Pancreas (tissue), 10 donors: ENCODE measurements around the gene FAM3B. TPM values are rescaled to one million over a fixed set of nuclear protein-coding genes. Genes with fewer than 3 reads are reported as not detected.

ENCODE experiments used
- ATAC-seq, 4 donors: fragments of 200-7000 bp; cut with Tn5 transposase; one replicate each; pipeline versions ENCODE4 v1.8.0 to v1.9.1; 2020; ENCODE audit warnings: mild to moderate bottlenecking in 4 of 4, moderate library complexity in 4 of 4
- DNase-seq, 6 donors: peaks; one replicate each; pipeline ENCODE4 v3.0.0-alpha.2; 2020
- FAIRE-seq: peaks from 2 replicates; lab custom pipeline; 2012; peaks lifted over from hg19 to GRCh38; lab: Jason Lieb, UNC
- H3K27ac ChIP-seq, 4 donors: fragments of 200-600 bp; sonication (generic); 1 replicate in 3 of 4; 2 replicates in 1 of 4; pipeline versions ENCODE4 v1.5.0 to v1.8.0; 2020
- H3K27me3 ChIP-seq, 4 donors: fragments of 200-600 bp; one replicate each; pipeline ENCODE4 v1.8.0; 2021
- H3K36me3 ChIP-seq, 3 donors: fragments of 200-600 bp; sonication (generic) in 1 of 3; one replicate each; pipeline versions ENCODE4 v1.5.0 to v1.8.0; 2020 to 2021
- H3K4me1 ChIP-seq, 3 donors: fragments of 200-600 bp; one replicate each; pipeline ENCODE4 v1.8.0; 2021
- H3K4me3 ChIP-seq, 4 donors: fragments of 200-600 bp; sonication (generic) in 2 of 4; one replicate each; pipeline versions ENCODE4 v1.5.0 to v1.8.0; 2020 to 2021
- H3K9me3 ChIP-seq, 4 donors: fragments of 200-600 bp; one replicate each; pipeline ENCODE4 v1.8.0; 2021
- CTCF ChIP-seq, 4 donors: fragments of 200-600 bp; sonication (generic) in 3 of 4; IDR thresholded peaks; one replicate each; pipeline versions ENCODE4 v1.5.0 to v1.8.0; 2021; ENCODE audit warnings: antibody characterized with exemption in 4 of 4
- WGBS, 2 donors: extraction: QIAGEN DNeasy Blood & Tissue Kit; methylation state at CpG; one replicate each; pipeline ENCODE4 v1.1.7; 2013; 5-methylcytosine and 5-hydroxymethylcytosine counted together
- intact Hi-C, 3 donors: fragments of 100-400 bp; cut with DNase I; formaldehyde crosslinking; loops; one replicate each; pipeline versions ENCODE4 v1.11.1 to v1.14.2; 2022
- polyA plus RNA-seq, 2 donors: library from polyadenylated mRNA; stranded (reverse); fragments of 200-250 nt; gene quantifications; one replicate each; pipeline ENCODE4 v1.2.3, GENCODE V29; 2013
- total RNA-seq, 6 donors: library from RNA; stranded (reverse); fragmentation: NEBNext Ultra II Directional in 4 of 6; extraction: Animal tissue kit (Norgen Biotek cat#: 25700) in 4 of 6; gene quantifications; one replicate each; pipeline versions ENCODE4 v1.2.1 to v1.2.4, GENCODE V29; 2021 to 2023
- donor health status: healthy with polysubstance abuse.
- donor health status: DM: no; HTN: no; CAD: no; lungs with moderate emphysema.
- donor health status: DM: no; HTN: no; CAD: no.
- donor health status: control.
- donor health status: control.
- donor health status: Bipolar disorder and iron deficiency.
- donor health status: DM: yes; HTN: yes; CAD: no.
- donor health status: DM: no; HTN: no; CAD: no.
- donor health status: DM: no; HTN: no; CAD: no.
- donor health status: DM: yes; HTN: yes; CAD: no.

The FAM3B gene
- total and polyA plus RNA-seq, 8 donors: 71.9 to 142 (median 105) TPM

GRCh38 chr21:41321908-41322495, 5.4 kb downstream of the FAM3B start:
- no peak for TF ChIP-seq CTCF (IDR thresholded peaks at IDR 0.05)
- WGBS, 2 donors: 20 to 21% methylated on average over 7 of the region's 7 CpGs
- intact Hi-C loops: no loop called here
- no peak for FAIRE-seq
- no peaks in the 10 kb centered on the region for H3K36me3 ChIP-seq
- ATAC-seq: peak; percentile 38 to 64 (median 55)
- peak in 5 of 6 donors; percentile 49 to 66 (median 64) for DNase-seq
- peak overlapping the region; percentile 23 to 89 (median 68) for H3K27ac ChIP-seq
- H3K9me3 ChIP-seq: no peaks in the 10 kb centered on the region
- H3K4me3 ChIP-seq: no peak overlapping the region
- peaks cover 45 to 75% (median 67%) of the 10 kb centered on the region in 3 donors for H3K4me1 ChIP-seq
- no peaks in the 10 kb centered on the region for H3K27me3 ChIP-seq

GRCh38 chr21:41322496-41323382, 6.1 kb downstream of the FAM3B start:
- FAIRE-seq: no peak
- peaks cover 50 to 78% (median 74%) of the 10 kb centered on the region in 3 donors for H3K4me1 ChIP-seq

GRCh38 chr21:41325138-41325912, 8.7 kb downstream of the FAM3B start:
- Histone ChIP-seq H3K9me3 (no peaks in the 10 kb centered on the region), H3K4me3 (no peak overlapping the region), H3K36me3 (no peaks in the 10 kb centered on the region), H3K4me1 (peaks cover 50 to 71% (median 65%) of the 10 kb centered on the region in 3 donors), H3K27me3 (no peaks in the 10 kb centered on the region), H3K27ac (peak overlapping the region; percentile 2 to 89 (median 56))
- WGBS, 2 donors: 51 to 59% methylated on average over 7 of the region's 7 CpGs
- no peak for DNase-seq
- intact Hi-C loops: no loop called here
- FAIRE-seq: no peak
- ATAC-seq: peak; percentile 1 to 37 (median 8)
- no peak for TF ChIP-seq CTCF (IDR thresholded peaks at IDR 0.05)

More at GRCh38 chr21:41322496-41323382, 6.1 kb downstream of the FAM3B start:
- DNase-seq (peak in 5 of 6 donors; percentile 47 to 62 (median 60)), ATAC-seq (peak; percentile 40 to 68 (median 52))
- WGBS, 2 donors: 35 to 36% methylated on average over 23 of the region's 23 CpGs
- H3K27me3 ChIP-seq: no peaks in the 10 kb centered on the region
- H3K27ac ChIP-seq: peak overlapping the region; percentile 23 to 89 (median 68)
- TF ChIP-seq CTCF (IDR thresholded peaks at IDR 0.05): no peak
- H3K4me3 ChIP-seq: peak overlapping the region in 1 of 4 donors; percentile 10
- intact Hi-C loops: no loop called here
- no peaks in the 10 kb centered on the region for H3K36me3 ChIP-seq
- H3K9me3 ChIP-seq: no peaks in the 10 kb centered on the region

GRCh38 chr21:41326414-41327080, 9.9 kb downstream of the FAM3B start:
- Histone ChIP-seq H3K36me3 (peaks cover 0 to 4% (median 0%) of the 10 kb centered on the region in 3 donors), H3K27me3 (no peaks in the 10 kb centered on the region), H3K27ac (peak overlapping the region in 3 of 4 donors; percentile 12 to 89 (median 63)), H3K4me3 (no peak overlapping the region), H3K4me1 (peaks cover 38 to 60% (median 55%) of the 10 kb centered on the region in 3 donors), H3K9me3 (no peaks in the 10 kb centered on the region)
- peak; percentile 63 to 73 (median 71) for ATAC-seq
- TF ChIP-seq CTCF (IDR thresholded peaks at IDR 0.05): no peak
- peak; percentile 72 to 81 (median 80) for DNase-seq
- 61 to 62% methylated on average over 13 of the region's 13 CpGs for WGBS, 2 donors
- intact Hi-C loops: no loop called here
- FAIRE-seq: no peak
